Stomach (tissue), 9 donors: ENCODE results near the gene CCDC91. TPM values are rescaled to one million over a fixed set of nuclear protein-coding genes. Genes with fewer than 3 reads are reported as not detected.
A peak's percentile ranks its signal among the peaks of the same experiment; 100 is the strongest.
"Not testable (repeated sequence)": the region's sequence is repeated elsewhere in the genome, so short reads cannot be mapped to it uniquely, and the experiment has no call there.

Source experiments
- DNase-seq, 2 donors: peaks; one replicate each; pipeline versions ENCODE4 v3.0.0 to v3.0.0-alpha.2; 2013 to 2019
- H3K27ac ChIP-seq, 5 donors: fragments of 200-600 bp in 4 of 5; sonication (generic) in 4 of 5; one replicate each; pipeline ENCODE4 v1.5.1; 2013 to 2019; ENCODE audit warnings: mild to moderate bottlenecking in 1 of 5, moderate library complexity in 1 of 5
- H3K27me3 ChIP-seq, 3 donors: fragments of 200-600 bp; sonication (generic); one replicate each; pipeline ENCODE4 v1.5.1; 2017 to 2019; ENCODE audit warnings: mixed run types in 1 of 3
- H3K36me3 ChIP-seq, 4 donors: fragments of 200-600 bp; sonication (generic); 1 replicate in 3 of 4; 2 replicates in 1 of 4; pipeline ENCODE4 v1.5.1; 2016 to 2019
- H3K4me1 ChIP-seq, 4 donors: fragments of 200-600 bp; sonication (generic); one replicate each; pipeline ENCODE4 v1.5.1; 2016 to 2019
- H3K4me3 ChIP-seq, 4 donors: fragments of 200-600 bp; sonication (generic) in 3 of 4; one replicate each; pipeline ENCODE4 v1.5.1; 2016 to 2019; ENCODE audit warnings: mild to moderate bottlenecking in 1 of 4
- H3K9me3 ChIP-seq, 4 donors: fragments of 200-600 bp; sonication (generic); one replicate each; pipeline ENCODE4 v1.5.1; 2016 to 2019
- EP300 ChIP-seq: sonication (generic); formaldehyde crosslinking; IDR thresholded peaks from one replicate; pipeline ENCODE4 v1.6.1; 2017; ENCODE audit warnings: antibody characterized with exemption
- POLR2A ChIP-seq, 4 donors: fragments of 450-650 bp; IDR thresholded peaks; one replicate each; pipeline ENCODE4 v1.6.1; 2016; ENCODE audit warnings: antibody characterized with exemption in 4 of 4, control low read depth in 2 of 4, mild to moderate bottlenecking in 1 of 4, moderate library complexity in 1 of 4
- POLR2AphosphoS5 ChIP-seq, 3 donors: sonication (generic); formaldehyde crosslinking; IDR thresholded peaks; one replicate each; pipeline ENCODE4 v1.6.1; 2016; ENCODE audit warnings: antibody characterized with exemption in 3 of 3
- WGBS, 5 donors: extraction: QIAGEN DNeasy Blood & Tissue Kit in 3 of 5; methylation state at CpG; one replicate each; pipeline versions ENCODE4 v1.1.5 to v1.1.7; 2013 to 2018; 5-methylcytosine and 5-hydroxymethylcytosine counted together
- intact Hi-C: fragments of 100-400 bp; cut with DNase I; formaldehyde crosslinking; loops from one replicate; pipeline ENCODE4 v1.15.1; 2023; ENCODE audit warnings: low total_unique reads
- polyA plus RNA-seq, 3 donors: library from polyadenylated mRNA; stranded (reverse); fragments of 200-250 nt; gene quantifications; one replicate each; pipeline ENCODE4 v1.2.3, GENCODE V29; 2013
- total RNA-seq, 5 donors: library from RNA; depleted of rRNA; stranded (reverse); fragments of >200 nt; gene quantifications; one replicate each; pipeline versions ENCODE4 v1.1.0 to v1.2.3, GENCODE V29; 2014 to 2016
- TF ChIP-seq, protein P1 (sequence below), 7 experiments: fragments of 450-650 bp in 4 of 7; fragments of 200-600 bp in 3 of 7; sonication (generic) in 3 of 7; IDR thresholded peaks; one replicate each; pipeline ENCODE4 v1.5.1; 2016 to 2019; ENCODE audit warnings: antibody characterized with exemption in 7 of 7, control low read depth in 2 of 7, mild to moderate bottlenecking in 1 of 7
- donor health status: healthy with polysubstance abuse.
- donor health status: Bipolar disorder and iron deficiency.
- donor health status: healthy.

The CCDC91 gene
- total and polyA plus RNA-seq, 8 donors: 9.9 to 69.6 (median 34.4) TPM

DNA sequence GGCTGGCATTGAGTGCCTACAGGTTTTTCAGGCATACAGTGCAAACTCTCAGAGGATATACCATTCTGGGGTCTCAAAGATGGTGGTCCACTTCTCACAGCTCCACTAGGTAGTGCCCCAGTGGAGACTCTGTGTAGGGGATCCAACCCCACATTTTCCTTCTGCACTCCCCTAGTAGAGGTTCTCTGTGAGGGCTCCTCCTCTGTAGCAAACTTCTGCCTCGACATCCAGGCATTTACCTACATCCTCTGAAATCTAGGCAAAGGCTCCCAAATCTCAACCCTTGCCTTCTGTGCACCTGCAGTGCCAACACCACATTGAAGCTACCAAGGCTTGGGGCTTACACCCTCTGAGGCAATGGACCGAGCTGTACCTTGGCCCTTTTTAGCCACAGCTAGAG lies 179.2 kb downstream of the CCDC91 start:
- TF ChIP-seq EP300 (no peak), POLR2AphosphoS5 (IDR thresholded peaks at IDR 0.05) (no peak)
- peak in 1 of 2 donors; percentile 4 for DNase-seq
- 94 to 100% (median 100%) methylated on average over 2 of the region's 2 CpGs for WGBS, 5 donors

DNA sequence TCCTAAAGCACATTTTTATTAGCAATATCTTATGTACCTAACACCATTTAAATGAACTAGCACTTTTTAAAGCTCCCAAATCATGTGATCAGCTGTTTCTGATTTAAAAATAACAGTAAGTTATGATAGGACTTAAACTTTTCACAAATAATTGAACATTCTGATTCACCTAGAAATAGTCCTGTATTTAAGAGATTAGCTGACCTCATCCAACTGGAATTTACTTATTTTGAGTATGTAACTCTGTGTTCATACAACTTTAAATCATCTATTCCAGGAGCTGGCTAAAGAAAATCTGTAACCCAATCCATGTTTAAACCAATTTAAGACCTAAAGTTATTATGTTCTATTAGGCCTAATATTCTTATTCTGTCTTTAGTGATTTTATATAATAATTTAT lies 184.3 kb downstream of the CCDC91 start:
- no peaks in the 10 kb centered on the region for H3K27me3 ChIP-seq
- H3K9me3 ChIP-seq: peaks cover 0 to 31% (median 27%) of the 10 kb centered on the region in 4 donors
- no peak overlapping the region for H3K27ac ChIP-seq
- intact Hi-C loops: no loop called here
- no peaks in the 10 kb centered on the region for H3K4me1 ChIP-seq
- no peak for TF ChIP-seq POLR2A (IDR thresholded peaks at IDR 0.05)
- no peak for TF ChIP-seq POLR2AphosphoS5 (IDR thresholded peaks at IDR 0.05)
- TF ChIP-seq, protein P1, sequence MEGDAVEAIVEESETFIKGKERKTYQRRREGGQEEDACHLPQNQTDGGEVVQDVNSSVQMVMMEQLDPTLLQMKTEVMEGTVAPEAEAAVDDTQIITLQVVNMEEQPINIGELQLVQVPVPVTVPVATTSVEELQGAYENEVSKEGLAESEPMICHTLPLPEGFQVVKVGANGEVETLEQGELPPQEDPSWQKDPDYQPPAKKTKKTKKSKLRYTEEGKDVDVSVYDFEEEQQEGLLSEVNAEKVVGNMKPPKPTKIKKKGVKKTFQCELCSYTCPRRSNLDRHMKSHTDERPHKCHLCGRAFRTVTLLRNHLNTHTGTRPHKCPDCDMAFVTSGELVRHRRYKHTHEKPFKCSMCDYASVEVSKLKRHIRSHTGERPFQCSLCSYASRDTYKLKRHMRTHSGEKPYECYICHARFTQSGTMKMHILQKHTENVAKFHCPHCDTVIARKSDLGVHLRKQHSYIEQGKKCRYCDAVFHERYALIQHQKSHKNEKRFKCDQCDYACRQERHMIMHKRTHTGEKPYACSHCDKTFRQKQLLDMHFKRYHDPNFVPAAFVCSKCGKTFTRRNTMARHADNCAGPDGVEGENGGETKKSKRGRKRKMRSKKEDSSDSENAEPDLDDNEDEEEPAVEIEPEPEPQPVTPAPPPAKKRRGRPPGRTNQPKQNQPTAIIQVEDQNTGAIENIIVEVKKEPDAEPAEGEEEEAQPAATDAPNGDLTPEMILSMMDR (IDR thresholded peaks at IDR 0.05): no peak
- no peak for TF ChIP-seq EP300
- peaks cover 0 to 28% (median 20%) of the 10 kb centered on the region in 4 donors for H3K36me3 ChIP-seq
- no peak for DNase-seq
- no peak overlapping the region for H3K4me3 ChIP-seq

More for the DNA sequence above, 179.2 kb downstream of the CCDC91 start:
- H3K27ac ChIP-seq: no peak overlapping the region
- no peaks in the 10 kb centered on the region for H3K27me3 ChIP-seq
- no peak overlapping the region for H3K4me3 ChIP-seq
- H3K9me3 ChIP-seq: peaks cover 4 to 51% (median 41%) of the 10 kb centered on the region in 4 donors
- no peaks in the 10 kb centered on the region for H3K4me1 ChIP-seq
- peaks cover 0 to 60% (median 44%) of the 10 kb centered on the region in 4 donors for H3K36me3 ChIP-seq
- intact Hi-C loops: no loop called here

DNA sequence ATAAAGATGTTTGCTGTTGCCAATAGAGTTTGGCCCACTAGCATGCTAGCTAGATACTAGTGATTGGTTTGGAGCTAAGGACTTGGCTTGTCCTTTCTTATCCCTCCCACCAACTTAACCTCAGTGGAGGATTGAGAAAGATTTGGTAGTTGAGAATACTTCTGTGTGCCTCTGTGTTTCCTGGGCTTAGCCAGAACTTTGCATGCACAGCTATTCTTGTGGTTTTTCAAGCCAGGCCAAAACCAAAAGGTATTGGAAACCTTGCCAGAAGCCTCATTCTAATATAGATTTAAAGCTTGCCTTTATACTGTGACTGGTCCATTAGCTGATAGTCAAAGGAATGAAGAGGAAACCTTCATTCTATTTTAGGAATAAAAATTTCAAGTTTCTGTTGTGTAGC lies 188.5 kb downstream of the CCDC91 start:
- no peak for DNase-seq
- H3K9me3 ChIP-seq: no peaks in the 10 kb centered on the region
- H3K4me3 ChIP-seq: no peak overlapping the region
- H3K4me1 ChIP-seq: no peaks in the 10 kb centered on the region
- H3K36me3 ChIP-seq: no peaks in the 10 kb centered on the region
- no peak overlapping the region for H3K27ac ChIP-seq
- intact Hi-C loops: no loop called here
- TF ChIP-seq, protein P1 (IDR thresholded peaks at IDR 0.05): no peak
- TF ChIP-seq POLR2A (IDR thresholded peaks at IDR 0.05): no peak
- TF ChIP-seq POLR2AphosphoS5 (IDR thresholded peaks at IDR 0.05): no peak
- TF ChIP-seq EP300: no peak
- H3K27me3 ChIP-seq: no peaks in the 10 kb centered on the region

DNA sequence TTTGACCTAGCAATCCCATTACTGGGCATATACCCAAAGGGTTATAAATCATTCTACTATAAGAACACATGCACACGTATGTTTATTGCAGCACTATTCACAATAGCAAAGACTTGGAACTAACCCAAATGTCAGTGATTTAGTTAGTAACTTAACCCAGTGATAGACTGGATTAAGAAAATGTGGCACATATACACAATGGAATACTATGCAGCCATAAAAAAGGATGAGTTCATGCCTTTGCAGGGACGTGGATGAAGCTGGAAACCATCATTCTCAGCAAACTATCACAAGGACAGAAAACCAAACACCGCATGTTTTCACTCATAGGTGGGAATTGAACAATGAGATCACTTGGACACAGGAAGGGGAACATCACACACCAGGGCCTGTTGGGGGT lies 189.5 kb downstream of the CCDC91 start:
- DNase-seq, H3K4me1 ChIP-seq, H3K36me3 ChIP-seq, H3K27me3 ChIP-seq, H3K9me3 ChIP-seq, H3K4me3 ChIP-seq, H3K27ac ChIP-seq, intact Hi-C loops: not testable (repeated sequence)
- 78 to 95% (median 88%) methylated on average over 3 of the region's 3 CpGs for WGBS, 5 donors

DNA sequence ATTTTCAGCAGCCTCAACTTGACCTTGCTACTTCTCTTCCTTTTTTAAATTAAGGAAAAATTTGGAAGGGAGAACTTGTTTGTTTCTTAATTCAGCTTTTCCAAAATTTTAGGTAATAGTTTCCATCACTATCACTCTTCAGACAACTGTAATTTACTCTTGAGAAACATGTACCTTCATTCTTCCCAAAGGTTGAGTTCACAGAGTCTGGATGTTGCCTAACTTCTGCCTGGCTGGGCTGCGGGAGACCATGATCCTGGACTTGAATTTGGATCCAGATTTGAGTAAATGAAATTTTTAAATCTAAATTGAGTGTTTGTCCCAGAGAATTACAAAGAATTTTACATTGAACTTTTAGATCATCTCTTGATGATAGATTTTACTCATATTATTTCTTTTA lies 193.1 kb downstream of the CCDC91 start:
- TF ChIP-seq, protein P1 (IDR thresholded peaks at IDR 0.05): no peak
- TF ChIP-seq POLR2A (IDR thresholded peaks at IDR 0.05): no peak
- no peak for TF ChIP-seq POLR2AphosphoS5 (IDR thresholded peaks at IDR 0.05)
- TF ChIP-seq EP300: no peak
- Histone ChIP-seq H3K36me3 (no peaks in the 10 kb centered on the region), H3K4me1 (no peaks in the 10 kb centered on the region), H3K27me3 (no peaks in the 10 kb centered on the region), H3K27ac (no peak overlapping the region), H3K4me3 (no peak overlapping the region), H3K9me3 (no peaks in the 10 kb centered on the region)
- intact Hi-C loops: no loop called here
- DNase-seq: no peak
- WGBS, 5 donors: 93 to 100% (median 97%) methylated on average over 1 of the region's 1 CpG
